Ishikawa (cell line): Measurements from ENCODE around the gene WDR18.

Experiments
- CEBPB ChIP-seq: IDR thresholded peaks from 2 replicates; pipeline ENCODE4 v1.6.1; 2012
- CREB1 ChIP-seq: IDR thresholded peaks from 2 replicates; pipeline ENCODE4 v1.6.1; 2012; ENCODE audit warnings: low read depth
- EGR1 ChIP-seq: IDR thresholded peaks from 2 replicates; pipeline ENCODE4 v1.6.1; 2012
- EP300 ChIP-seq: IDR thresholded peaks from 2 replicates; pipeline ENCODE4 v1.6.1; 2012; ENCODE audit warnings: borderline replicate concordance
- FOXM1 ChIP-seq: IDR thresholded peaks from 2 replicates; pipeline ENCODE4 v1.6.1; 2012; ENCODE audit warnings: low read depth, borderline replicate concordance
- MAX ChIP-seq: IDR thresholded peaks from 2 replicates; pipeline ENCODE4 v1.6.1; 2012
- NFIC ChIP-seq: IDR thresholded peaks from 2 replicates; pipeline ENCODE4 v1.6.1; 2012
- RAD21 ChIP-seq: IDR thresholded peaks from 2 replicates; pipeline ENCODE4 v1.6.1; 2012; ENCODE audit warnings: low read depth
- REST ChIP-seq: IDR thresholded peaks from 2 replicates; pipeline ENCODE4 v1.6.1; 2012; ENCODE audit warnings: low read depth, mild to moderate bottlenecking
- TAF1 ChIP-seq: IDR thresholded peaks from 2 replicates; pipeline ENCODE4 v1.6.1; 2012; ENCODE audit warnings: low read depth, mild to moderate bottlenecking
- TCF12 ChIP-seq: IDR thresholded peaks from 2 replicates; pipeline ENCODE4 v1.6.1; 2012; ENCODE audit warnings: low read depth
- TEAD4 ChIP-seq: IDR thresholded peaks from 2 replicates; pipeline ENCODE4 v1.6.1; 2012
- USF1 ChIP-seq: IDR thresholded peaks from 2 replicates; pipeline ENCODE4 v1.6.1; 2012
- YY1 ChIP-seq: IDR thresholded peaks from 2 replicates; pipeline ENCODE4 v1.6.1; 2012; ENCODE audit warnings: low read depth
- ZBTB7A ChIP-seq: IDR thresholded peaks from 2 replicates; pipeline ENCODE4 v1.6.1; 2012; ENCODE audit warnings: low read depth

WDR18 gene

GRCh38 chr19:992670-993055 lies 8.5 kb downstream of the WDR18 start:
- TF ChIP-seq ZBTB7A (no peak), CEBPB (no peak)

GRCh38 chr19:993361-993830 lies 9.3 kb downstream of the WDR18 start:
- TF ChIP-seq NFIC (no peak), REST (no peak), TCF12 (no peak), ZBTB7A (no peak), YY1 (no peak), CREB1 (no peak), TAF1 (no peak), USF1 (no peak), CEBPB (no peak), EGR1 (no peak), TEAD4 (no peak), EP300 (no peak), RAD21 (no peak), MAX (no peak), FOXM1 (no peak)

- no peak for TF ChIP-seq TAF1
Observed at GRCh38 chr19:993831-994393, 9.8 kb downstream of the WDR18 start.

GRCh38 chr19:994516-994915 lies 10.4 kb downstream of the WDR18 start:
- no peak for TF ChIP-seq YY1
- TF ChIP-seq TAF1 = no peak
- TF ChIP-seq ZBTB7A = no peak
- no peak for TF ChIP-seq FOXM1
- no peak for TF ChIP-seq REST
- TF ChIP-seq MAX = no peak
- no peak for TF ChIP-seq RAD21
- no peak for TF ChIP-seq EP300
- TF ChIP-seq TCF12 = no peak
- no peak for TF ChIP-seq CEBPB
- TF ChIP-seq TEAD4 = no peak
- TF ChIP-seq CREB1 = no peak
- TF ChIP-seq NFIC = no peak
- no peak for TF ChIP-seq USF1
- no peak for TF ChIP-seq EGR1

- TF ChIP-seq ZBTB7A = 0 out of 2 replicates have a peak, but pooled peaks have one; percentile 32
- peak; percentile 25; the same call in 1 of the 2 replicates for TF ChIP-seq EP300
- no peak for TF ChIP-seq USF1
- peak; percentile 87 for TF ChIP-seq NFIC
- no peak for TF ChIP-seq CREB1
- peak; percentile 47; the same call in 1 of the 2 replicates for TF ChIP-seq TCF12
- TF ChIP-seq MAX = peak; percentile 42; the same call in 1 of the 2 replicates
Observed at GRCh38 chr19:995051-995827, 11.1 kb downstream of the WDR18 start.
